Subcutaneous abdominal adipose tissue (tissue), 5 donors: ENCODE data around the gene PLAAT3.
"Not testable (repeated sequence)": the region's sequence is repeated elsewhere in the genome, so short reads cannot be mapped to it uniquely, and the experiment has no call there.

ENCODE experiments used
- H3K27ac ChIP-seq: one replicate; pipeline ENCODE4 v1.7.0; 2013; ENCODE audit warnings: low read depth, mild to moderate bottlenecking, inconsistent platforms, low read length, moderate library complexity
- H3K27me3 ChIP-seq, 5 donors: one replicate each; pipeline ENCODE4 v1.7.0; 2013; ENCODE audit warnings: low read length in 5 of 5, inconsistent platforms in 1 of 5; ENCODE audit not compliant: control insufficient read depth in 5 of 5, insufficient read depth in 4 of 5
- H3K36me3 ChIP-seq, 5 donors: one replicate each; pipeline ENCODE4 v1.7.0; 2013; ENCODE audit warnings: low read length in 5 of 5; ENCODE audit not compliant: control insufficient read depth in 5 of 5, insufficient read depth in 5 of 5
- H3K4me1 ChIP-seq, 5 donors: one replicate each; pipeline ENCODE4 v1.7.0; 2013; ENCODE audit warnings: low read length in 5 of 5, mild to moderate bottlenecking in 3 of 5, moderate library complexity in 1 of 5; ENCODE audit not compliant: control insufficient read depth in 5 of 5, insufficient read depth in 5 of 5
- H3K4me3 ChIP-seq, 5 donors: one replicate each; pipeline ENCODE4 v1.7.0; 2013; ENCODE audit warnings: low read length in 5 of 5, low read depth in 1 of 5
- H3K9ac ChIP-seq, 5 donors: one replicate each; pipeline ENCODE4 v1.7.0; 2013; ENCODE audit warnings: low read length in 5 of 5, mild to moderate bottlenecking in 4 of 5, moderate library complexity in 3 of 5
- H3K9me3 ChIP-seq, 5 donors: one replicate each; pipeline ENCODE4 v1.7.0; 2013; ENCODE audit warnings: low read length in 5 of 5; ENCODE audit not compliant: control insufficient read depth in 5 of 5
- donor health status: healthy.
- donor health status: healthy.
- donor health status: healthy.
- donor health status: healthy.
- donor health status: healthy.

Gene PLAAT3

GRCh38 chr11:63614136-63614671, at the start of gene PLAAT3:
Gene PLAAT3, minus strand, starts transcription at chr11:63614433. Its CDS starts 419 bp downstream, at chr11:63614014.
- Histone ChIP-seq H3K9ac (peak within 1 kb of the TSS in 4 of 5 donors; percentile 84 to 95 (median 92)), H3K9me3 (no peaks in the 10 kb centered on the region), H3K4me3 (peak within 1 kb of the TSS; percentile 71 to 88 (median 86)), H3K4me1 (peaks cover 13 to 39% (median 33%) of the 10 kb centered on the region in 5 donors), H3K36me3 (no peaks in the 10 kb centered on the region), H3K27ac (peak within 1 kb of the TSS; percentile 96), H3K27me3 (no peaks in the 10 kb centered on the region)

GRCh38 chr11:63663809-63664208, 49.6 kb upstream of the PLAAT3 start:
- no peaks in the 10 kb centered on the region for H3K27me3 ChIP-seq
- H3K9me3 ChIP-seq: no peaks in the 10 kb centered on the region
- no peak overlapping the region for H3K9ac ChIP-seq
- H3K4me1 ChIP-seq: peaks cover 5 to 57% (median 50%) of the 10 kb centered on the region in 5 donors
- H3K4me3 ChIP-seq: no peak overlapping the region
- H3K27ac ChIP-seq: peak overlapping the region; percentile 30
- H3K36me3 ChIP-seq: peaks cover 0 to 3% (median 0%) of the 10 kb centered on the region in 5 donors

GRCh38 chr11:63660972-63661371, 46.7 kb upstream of the PLAAT3 start:
- Histone ChIP-seq H3K27me3 (no peaks in the 10 kb centered on the region), H3K9me3 (no peaks in the 10 kb centered on the region), H3K9ac (no peak overlapping the region), H3K4me1 (peaks cover 0 to 30% (median 22%) of the 10 kb centered on the region in 5 donors), H3K27ac (no peak overlapping the region), H3K36me3 (peaks cover 5 to 18% (median 6%) of the 10 kb centered on the region in 5 donors), H3K4me3 (no peak overlapping the region)

- H3K9ac ChIP-seq: no peak overlapping the region
- H3K9me3 ChIP-seq: no peaks in the 10 kb centered on the region
- H3K4me3 ChIP-seq: no peak overlapping the region
- H3K27me3 ChIP-seq: no peaks in the 10 kb centered on the region
- no peak overlapping the region for H3K27ac ChIP-seq
- peaks cover 0 to 10% (median 3%) of the 10 kb centered on the region in 5 donors for H3K4me1 ChIP-seq
- peaks cover 15 to 53% (median 28%) of the 10 kb centered on the region in 5 donors for H3K36me3 ChIP-seq
These were observed 38.4 kb upstream of the PLAAT3 start for GRCh38 chr11:63652671-63653070.

- no peak overlapping the region for H3K4me3 ChIP-seq
- H3K9ac ChIP-seq: no peak overlapping the region
- peaks cover 35 to 75% (median 54%) of the 10 kb centered on the region in 5 donors for H3K36me3 ChIP-seq
- no peaks in the 10 kb centered on the region for H3K9me3 ChIP-seq
- H3K27me3 ChIP-seq: no peaks in the 10 kb centered on the region
- peaks cover 0 to 12% (median 9%) of the 10 kb centered on the region in 5 donors for H3K4me1 ChIP-seq
- H3K27ac ChIP-seq: no peak overlapping the region
These were observed 29.0 kb upstream of the PLAAT3 start for GRCh38 chr11:63643205-63643604.

- H3K27me3 ChIP-seq: no peaks in the 10 kb centered on the region
- H3K9ac ChIP-seq: no peak overlapping the region
- no peaks in the 10 kb centered on the region for H3K9me3 ChIP-seq
- H3K4me1 ChIP-seq: peaks cover 0 to 12% (median 9%) of the 10 kb centered on the region in 5 donors
- no peak overlapping the region for H3K4me3 ChIP-seq
- peaks cover 31 to 66% (median 47%) of the 10 kb centered on the region in 5 donors for H3K36me3 ChIP-seq
- H3K27ac ChIP-seq: no peak overlapping the region
These were observed 27.5 kb upstream of the PLAAT3 start for GRCh38 chr11:63641727-63642126.

- Histone ChIP-seq H3K27me3 (no peaks in the 10 kb centered on the region), H3K9ac (no peak overlapping the region), H3K9me3 (no peaks in the 10 kb centered on the region), H3K4me1 (peaks cover 0 to 6% (median 0%) of the 10 kb centered on the region in 5 donors), H3K4me3 (no peak overlapping the region), H3K27ac (no peak overlapping the region), H3K36me3 (peaks cover 35 to 62% (median 48%) of the 10 kb centered on the region in 5 donors)
These were observed 25.1 kb upstream of the PLAAT3 start for GRCh38 chr11:63639199-63639832.

- H3K36me3 ChIP-seq: peaks cover 31 to 55% (median 40%) of the 10 kb centered on the region in 5 donors
- not testable (repeated sequence) for H3K27ac ChIP-seq, H3K27me3 ChIP-seq, H3K9ac ChIP-seq, H3K4me3 ChIP-seq, H3K9me3 ChIP-seq, H3K4me1 ChIP-seq
These were observed 24.2 kb upstream of the PLAAT3 start for GRCh38 chr11:63638436-63638835.

GRCh38 chr11:63635762-63636465, 21.7 kb upstream of the PLAAT3 start:
- Histone ChIP-seq H3K27me3 (no peaks in the 10 kb centered on the region), H3K27ac (peak overlapping the region; percentile 39), H3K4me3 (no peak overlapping the region), H3K4me1 (peaks cover 0 to 13% (median 0%) of the 10 kb centered on the region in 5 donors), H3K9me3 (no peaks in the 10 kb centered on the region), H3K36me3 (peaks cover 24 to 50% (median 37%) of the 10 kb centered on the region in 5 donors), H3K9ac (no peak overlapping the region)

GRCh38 chr11:63629426-63629825, 15.2 kb upstream of the PLAAT3 start:
- Histone ChIP-seq H3K36me3 (peaks cover 31 to 57% (median 42%) of the 10 kb centered on the region in 5 donors), H3K4me3 (no peak overlapping the region), H3K9me3 (no peaks in the 10 kb centered on the region), H3K9ac (no peak overlapping the region), H3K4me1 (peaks cover 0 to 11% (median 0%) of the 10 kb centered on the region in 5 donors), H3K27ac (no peak overlapping the region), H3K27me3 (no peaks in the 10 kb centered on the region)
